Esophagus (tissue), 2 donors: ENCODE measurements around the gene SLC2A4. TPM values are rescaled to one million over a fixed set of nuclear protein-coding genes. Genes with fewer than 3 reads are reported as not detected.

Source experiments
- H3K27ac ChIP-seq, 2 donors: one replicate each; pipeline ENCODE4 v1.5.1; 2013; ENCODE audit warnings: low read depth in 2 of 2, mild to moderate bottlenecking in 2 of 2, inconsistent platforms in 1 of 2, low read length in 1 of 2, moderate library complexity in 1 of 2
- H3K27me3 ChIP-seq, 2 donors: one replicate each; pipeline ENCODE4 v1.6.1; 2013; ENCODE audit warnings: low read length in 2 of 2, control low read depth in 1 of 2, mild to moderate bottlenecking in 1 of 2; ENCODE audit not compliant: insufficient read depth in 2 of 2, control insufficient read depth in 1 of 2
- H3K36me3 ChIP-seq, 2 donors: one replicate each; pipeline ENCODE4 v1.6.1; 2013; ENCODE audit warnings: low read length in 1 of 2; ENCODE audit not compliant: control insufficient read depth in 2 of 2, insufficient read depth in 2 of 2
- H3K4me1 ChIP-seq, 2 donors: one replicate each; pipeline ENCODE4 v1.6.1; 2013; ENCODE audit warnings: low read length in 1 of 2; ENCODE audit not compliant: control insufficient read depth in 2 of 2, insufficient read depth in 2 of 2
- H3K4me3 ChIP-seq, 2 donors: one replicate each; pipeline ENCODE4 v1.5.1; 2013; ENCODE audit warnings: low read length in 2 of 2, mild to moderate bottlenecking in 2 of 2, low read depth in 1 of 2, moderate library complexity in 1 of 2
- H3K9me3 ChIP-seq, 2 donors: one replicate each; pipeline ENCODE4 v1.6.1; 2013; ENCODE audit warnings: mild to moderate bottlenecking in 2 of 2, low read depth in 1 of 2, low read length in 1 of 2, moderate library complexity in 1 of 2; ENCODE audit not compliant: control insufficient read depth in 2 of 2, insufficient read depth in 1 of 2
- WGBS, 2 donors: extraction: QIAGEN DNeasy Blood & Tissue Kit; methylation state at CpG; one replicate each; pipeline ENCODE4 v1.1.7; 2013; 5-methylcytosine and 5-hydroxymethylcytosine counted together
- polyA plus RNA-seq, 2 donors: library from polyadenylated mRNA; stranded (reverse); fragments of 200-250 nt; gene quantifications; one replicate each; pipeline ENCODE4 v1.2.3, GENCODE V29; 2013
- donor health status: healthy with polysubstance abuse.
- donor health status: Bipolar disorder and iron deficiency.

SLC2A4 gene
- polyA plus RNA-seq, 2 donors = 5.4 to 7.6 TPM

GRCh38 chr17:7246779-7247178, 34.7 kb upstream of the SLC2A4 start:
- no peak overlapping the region for H3K4me3 ChIP-seq
- no peaks in the 10 kb centered on the region for H3K9me3 ChIP-seq
- no peaks in the 10 kb centered on the region for H3K27me3 ChIP-seq
- H3K4me1 ChIP-seq = peaks cover 3 to 7% of the 10 kb centered on the region in 2 donors
- 91 to 92% methylated on average over 5 of the region's 5 CpGs for WGBS, 2 donors
- H3K27ac ChIP-seq = peak overlapping the region in 1 of 2 donors; percentile 56
- H3K36me3 ChIP-seq = peaks cover 0 to 5% of the 10 kb centered on the region in 2 donors

GRCh38 chr17:7248796-7249195, 32.7 kb upstream of the SLC2A4 start:
- H3K4me1 ChIP-seq = peaks cover 3 to 6% of the 10 kb centered on the region in 2 donors
- whole genome bisulfite sequencing, 2 donors = 67 to 72% methylated on average over 4 of the region's 4 CpGs
- no peaks in the 10 kb centered on the region for H3K9me3 ChIP-seq
- H3K4me3 ChIP-seq = no peak overlapping the region
- no peak overlapping the region for H3K27ac ChIP-seq
- H3K36me3 ChIP-seq = peaks cover 0 to 5% of the 10 kb centered on the region in 2 donors
- no peaks in the 10 kb centered on the region for H3K27me3 ChIP-seq

- Histone ChIP-seq H3K36me3 (peaks cover 0 to 5% of the 10 kb centered on the region in 2 donors), H3K9me3 (no peaks in the 10 kb centered on the region), H3K4me3 (no peak overlapping the region), H3K27ac (peak overlapping the region in 1 of 2 donors; percentile 51), H3K4me1 (peaks cover 3 to 6% of the 10 kb centered on the region in 2 donors), H3K27me3 (no peaks in the 10 kb centered on the region)
- 81% methylated on average over 6 of the region's 6 CpGs for WGBS, 2 donors
Observed at GRCh38 chr17:7249214-7249613, 32.3 kb upstream of the SLC2A4 start.

GRCh38 chr17:7249830-7250229, 31.7 kb upstream of the SLC2A4 start:
- peaks cover 0 to 7% of the 10 kb centered on the region in 2 donors for H3K36me3 ChIP-seq
- H3K27ac ChIP-seq = no peak overlapping the region
- WGBS, 2 donors = 82 to 84% methylated on average over 7 of the region's 7 CpGs
- H3K27me3 ChIP-seq = no peaks in the 10 kb centered on the region
- peaks cover 3 to 6% of the 10 kb centered on the region in 2 donors for H3K4me1 ChIP-seq
- H3K9me3 ChIP-seq = no peaks in the 10 kb centered on the region
- H3K4me3 ChIP-seq = peak overlapping the region; percentile 12 to 77

- H3K4me3 ChIP-seq = peak overlapping the region; percentile 77 to 78
- H3K4me1 ChIP-seq = peaks cover 3 to 6% of the 10 kb centered on the region in 2 donors
- WGBS, 2 donors = 0 to 1% methylated on average over 43 to 55 of the region's 55 CpGs
- peaks cover 0 to 5% of the 10 kb centered on the region in 2 donors for H3K36me3 ChIP-seq
- no peaks in the 10 kb centered on the region for H3K27me3 ChIP-seq
- peak overlapping the region; percentile 99 to 100 for H3K27ac ChIP-seq
- H3K9me3 ChIP-seq = no peaks in the 10 kb centered on the region
Observed at GRCh38 chr17:7250695-7251627, 30.6 kb upstream of the SLC2A4 start.

GRCh38 chr17:7251661-7252175, 29.8 kb upstream of the SLC2A4 start, which contains the start of gene CTDNEP1:
CTDNEP1 (minus strand) TSS chr17:7251734; CDS start chr17:7251296, 438 bp downstream.
- Histone ChIP-seq H3K9me3 (no peaks in the 10 kb centered on the region), H3K27me3 (no peaks in the 10 kb centered on the region), H3K4me1 (peaks cover 3 to 6% of the 10 kb centered on the region in 2 donors), H3K36me3 (peaks cover 4 to 9% of the 10 kb centered on the region in 2 donors), H3K27ac (peak within 1 kb of the TSS; percentile 99 to 100), H3K4me3 (peak within 1 kb of the TSS; percentile 77 to 78)
- 1 to 2% methylated on average over 19 to 41 of the region's 41 CpGs for WGBS, 2 donors

GRCh38 chr17:7252176-7253043, 29.1 kb upstream of the SLC2A4 start, which contains the start of gene ELP5:
ELP5 (plus strand) TSS chr17:7252215; CDS start chr17:7252551, 336 bp downstream.
- H3K9me3 ChIP-seq = no peaks in the 10 kb centered on the region
- H3K36me3 ChIP-seq = peaks cover 5 to 11% of the 10 kb centered on the region in 2 donors
- H3K27me3 ChIP-seq = no peaks in the 10 kb centered on the region
- 1% methylated on average over 46 to 55 of the region's 55 CpGs for WGBS, 2 donors
- H3K4me1 ChIP-seq = peaks cover 3 to 6% of the 10 kb centered on the region in 2 donors
- H3K27ac ChIP-seq = peak within 1 kb of the TSS; percentile 99 to 100
- peak within 1 kb of the TSS; percentile 77 to 78 for H3K4me3 ChIP-seq

DNA sequence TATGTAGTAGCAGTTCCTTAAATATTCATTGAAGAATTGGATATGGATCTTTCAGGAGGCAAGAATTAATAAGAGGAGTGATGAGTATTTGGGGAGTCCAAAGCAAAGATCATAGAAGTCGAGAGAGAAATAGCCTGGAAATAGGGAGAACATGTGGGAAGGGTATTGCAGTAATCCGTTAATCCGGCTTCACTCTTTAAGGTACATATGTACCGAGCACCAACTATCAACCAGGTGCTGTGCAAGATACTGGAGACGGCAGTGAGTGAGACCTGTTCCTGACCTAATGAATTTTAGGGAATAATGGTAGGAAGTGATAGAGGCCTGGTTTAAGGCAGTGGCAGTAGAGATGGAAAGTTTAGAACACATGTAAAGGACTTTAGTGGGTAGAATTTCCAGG, 28.4 kb upstream of the SLC2A4 start:
- Histone ChIP-seq H3K36me3 (peaks cover 5 to 13% of the 10 kb centered on the region in 2 donors), H3K4me3 (peak overlapping the region in 1 of 2 donors; percentile 77), H3K9me3 (no peaks in the 10 kb centered on the region), H3K27me3 (no peaks in the 10 kb centered on the region), H3K27ac (peak overlapping the region; percentile 28 to 70), H3K4me1 (peaks cover 3 to 6% of the 10 kb centered on the region in 2 donors)
- WGBS, 2 donors = 54 to 71% methylated on average over 5 of the region's 5 CpGs

DNA sequence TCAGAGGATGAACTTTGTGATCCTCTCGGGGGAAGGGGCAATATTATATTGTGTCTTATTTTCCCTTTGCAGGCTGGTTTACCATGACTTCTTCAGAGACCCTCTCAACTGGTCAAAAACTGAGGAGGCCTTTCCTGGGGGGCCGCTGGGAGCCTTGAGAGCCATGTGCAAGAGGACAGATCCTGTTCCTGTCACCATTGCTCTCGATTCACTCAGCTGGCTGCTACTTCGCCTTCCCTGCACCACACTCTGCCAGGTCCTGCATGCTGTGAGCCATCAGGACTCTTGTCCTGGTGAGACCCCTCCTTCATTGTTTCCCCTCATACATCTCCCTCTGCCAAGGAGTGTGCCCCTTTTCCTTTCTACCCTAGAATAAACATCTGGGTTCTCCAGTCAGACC, 27.0 kb upstream of the SLC2A4 start:
- no peak overlapping the region for H3K4me3 ChIP-seq
- peaks cover 10 to 17% of the 10 kb centered on the region in 2 donors for H3K36me3 ChIP-seq
- peaks cover 2 to 3% of the 10 kb centered on the region in 2 donors for H3K4me1 ChIP-seq

More for the DNA sequence above, 27.0 kb upstream of the SLC2A4 start:
- Histone ChIP-seq H3K27me3 (no peaks in the 10 kb centered on the region), H3K27ac (no peak overlapping the region), H3K9me3 (no peaks in the 10 kb centered on the region)
- 90 to 91% methylated on average over 4 of the region's 4 CpGs for WGBS, 2 donors
